ENCODE measurements around the gene PPP1CA.
"Not testable (repeated sequence)": the region's sequence is repeated elsewhere in the genome, so short reads cannot be mapped to it uniquely, and the experiment has no call there.

PPP1CA gene

DNA sequence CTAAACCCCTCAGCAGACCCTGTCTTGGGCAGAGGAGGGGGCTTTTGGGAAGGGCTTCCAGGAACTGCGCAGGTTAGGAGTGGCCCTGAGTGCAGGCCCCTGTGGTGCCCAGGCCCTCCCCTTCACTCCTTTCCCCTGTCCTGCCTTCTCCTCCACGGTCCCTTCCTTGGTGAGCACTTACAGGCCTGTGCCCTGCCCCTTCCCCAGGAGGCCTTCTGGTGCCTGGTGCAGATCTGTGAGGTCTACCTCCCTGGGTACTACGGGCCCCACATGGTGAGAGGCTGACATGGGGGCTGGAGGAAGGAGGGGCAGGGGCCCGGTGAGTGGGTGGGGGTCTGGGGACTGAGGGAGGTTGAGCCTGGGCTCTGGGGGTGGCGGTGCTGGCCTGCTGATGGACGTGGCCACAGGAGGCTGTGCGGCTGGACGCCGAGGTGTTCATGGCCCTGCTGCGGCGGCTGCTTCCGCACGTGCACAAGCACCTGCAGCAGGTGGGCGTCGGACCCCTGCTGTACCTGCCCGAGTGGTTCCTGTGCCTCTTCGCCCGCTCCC lies 4.8 kb upstream of the PPP1CA start:
- TF ChIP-seq, protein P1, sequence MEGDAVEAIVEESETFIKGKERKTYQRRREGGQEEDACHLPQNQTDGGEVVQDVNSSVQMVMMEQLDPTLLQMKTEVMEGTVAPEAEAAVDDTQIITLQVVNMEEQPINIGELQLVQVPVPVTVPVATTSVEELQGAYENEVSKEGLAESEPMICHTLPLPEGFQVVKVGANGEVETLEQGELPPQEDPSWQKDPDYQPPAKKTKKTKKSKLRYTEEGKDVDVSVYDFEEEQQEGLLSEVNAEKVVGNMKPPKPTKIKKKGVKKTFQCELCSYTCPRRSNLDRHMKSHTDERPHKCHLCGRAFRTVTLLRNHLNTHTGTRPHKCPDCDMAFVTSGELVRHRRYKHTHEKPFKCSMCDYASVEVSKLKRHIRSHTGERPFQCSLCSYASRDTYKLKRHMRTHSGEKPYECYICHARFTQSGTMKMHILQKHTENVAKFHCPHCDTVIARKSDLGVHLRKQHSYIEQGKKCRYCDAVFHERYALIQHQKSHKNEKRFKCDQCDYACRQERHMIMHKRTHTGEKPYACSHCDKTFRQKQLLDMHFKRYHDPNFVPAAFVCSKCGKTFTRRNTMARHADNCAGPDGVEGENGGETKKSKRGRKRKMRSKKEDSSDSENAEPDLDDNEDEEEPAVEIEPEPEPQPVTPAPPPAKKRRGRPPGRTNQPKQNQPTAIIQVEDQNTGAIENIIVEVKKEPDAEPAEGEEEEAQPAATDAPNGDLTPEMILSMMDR (IDR thresholded peaks at IDR 0.05; ENCODE audit: low read depth, low read length, missing control alignments): no peak
- DNase-seq: no peak
- in situ Hi-C loops (cut with HindIII; ENCODE audit: low pct_ligation_motif_present, low sequenced_read_pairs): no loop called here
- peaks cover 3% of the 10 kb centered on the region for H3K27me3 ChIP-seq (replicated peaks)
- no peak overlapping the region for H3K27ac ChIP-seq
- H3K4me3 ChIP-seq (ENCODE audit: low read depth, low read length): no peak overlapping the region
- H3K36me3 ChIP-seq (replicated peaks): no peaks in the 10 kb centered on the region

DNA sequence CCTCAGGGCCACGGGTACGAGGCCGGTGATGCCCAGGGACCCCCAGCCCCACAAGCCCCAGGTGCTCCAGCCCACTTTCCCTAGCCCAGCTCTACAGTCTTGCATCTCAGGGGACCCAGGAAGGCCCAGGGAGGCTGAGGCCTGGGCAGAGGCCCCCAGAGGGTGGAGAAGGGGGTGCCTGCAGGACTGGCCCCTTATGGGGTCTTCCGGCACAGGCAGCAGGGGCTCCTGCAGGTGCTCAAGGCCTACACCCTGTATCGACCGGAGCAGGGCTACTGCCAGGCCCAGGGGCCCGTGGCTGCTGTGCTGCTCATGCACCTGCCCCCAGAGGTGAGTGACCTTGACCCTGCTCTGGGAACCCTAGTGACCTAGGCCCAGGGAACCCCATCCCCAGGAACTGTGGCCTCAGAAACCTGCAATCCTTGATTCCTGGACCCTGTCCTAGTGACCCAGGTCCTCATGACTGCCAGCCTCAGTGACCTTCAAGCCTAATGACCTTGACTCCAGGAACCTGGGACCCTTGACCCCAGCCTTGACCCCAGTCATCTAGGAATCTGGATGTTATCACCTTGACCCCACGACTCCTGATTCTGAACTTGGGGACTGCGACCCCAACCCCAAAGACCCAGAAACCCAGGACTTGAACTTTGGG lies 4.2 kb upstream of the PPP1CA start:
- DNase-seq: no peak
- in situ Hi-C loops (cut with HindIII; ENCODE audit: low pct_ligation_motif_present, low sequenced_read_pairs): no loop called here
- Histone ChIP-seq H3K27ac (no peak overlapping the region), H3K27me3 (replicated peaks) (no peaks in the 10 kb centered on the region), H3K36me3 (replicated peaks) (no peaks in the 10 kb centered on the region), H3K4me3 (ENCODE audit: low read depth, low read length) (no peak overlapping the region)
- TF ChIP-seq, protein P1 (IDR thresholded peaks at IDR 0.05; ENCODE audit: low read depth, low read length, missing control alignments): no peak

DNA sequence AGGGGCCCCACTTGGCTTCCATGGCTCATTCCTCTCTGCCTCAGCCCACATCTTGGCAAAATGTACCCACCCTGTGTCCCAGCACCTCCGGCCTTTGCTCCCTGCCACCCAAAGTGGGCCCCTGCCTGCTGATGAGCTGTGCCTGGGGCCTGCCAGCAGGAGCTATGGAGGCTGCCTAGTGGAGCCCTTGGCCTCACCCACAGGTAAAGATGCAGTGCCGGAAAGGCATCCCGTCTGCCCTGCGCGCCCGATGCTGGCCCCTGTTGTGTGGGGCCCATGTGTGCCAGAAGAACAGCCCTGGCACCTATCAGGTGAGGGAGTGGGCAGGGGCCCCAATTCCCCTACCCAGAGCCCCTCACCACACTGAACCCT lies 3.5 kb upstream of the PPP1CA start:
- TF ChIP-seq, protein P1 (IDR thresholded peaks at IDR 0.05; ENCODE audit: low read depth, low read length, missing control alignments): no peak
- H3K4me3 ChIP-seq (ENCODE audit: low read depth, low read length): no peak overlapping the region
- no peak for DNase-seq
- peaks cover 5% of the 10 kb centered on the region for H3K36me3 ChIP-seq (replicated peaks)
- in situ Hi-C loops (cut with HindIII; ENCODE audit: low pct_ligation_motif_present, low sequenced_read_pairs): no loop called here
- H3K27me3 ChIP-seq (replicated peaks): no peaks in the 10 kb centered on the region
- no peak overlapping the region for H3K27ac ChIP-seq

DNA sequence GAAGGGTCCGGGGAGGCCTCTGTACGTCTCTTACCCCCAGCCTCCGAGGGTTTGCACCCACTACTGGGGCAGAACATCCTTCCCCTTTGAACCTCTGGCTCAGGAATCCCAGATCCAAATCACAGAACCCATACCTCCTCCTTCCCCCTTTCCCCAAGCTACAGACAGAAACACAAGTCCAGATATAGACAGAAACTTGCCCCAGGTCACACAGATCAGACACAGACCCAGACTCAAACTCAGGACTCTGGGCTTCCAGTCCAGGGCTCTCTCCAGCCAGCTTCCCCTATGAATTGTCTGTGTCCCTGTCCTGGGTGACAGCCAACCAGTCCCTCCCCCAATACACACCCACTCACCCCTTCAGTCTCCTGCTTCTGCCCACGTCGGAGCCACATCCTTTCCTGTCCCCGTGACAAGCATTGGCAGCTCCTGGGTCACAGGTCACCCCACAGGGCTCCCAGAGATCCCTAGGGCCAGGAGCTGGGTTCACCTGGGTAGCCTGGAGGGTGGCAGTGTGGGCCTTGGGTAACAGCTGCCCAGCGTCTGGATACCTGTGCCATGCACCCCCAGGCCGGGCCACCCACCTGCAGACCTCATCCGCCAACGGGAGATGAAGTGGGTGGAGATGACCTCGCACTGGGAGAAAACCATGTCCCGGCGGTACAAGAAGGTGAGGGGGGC lies 3.0 kb upstream of the PPP1CA start:
- TF ChIP-seq, protein P1 (IDR thresholded peaks at IDR 0.05; ENCODE audit: low read depth, low read length, missing control alignments): no peak
- H3K36me3 ChIP-seq (replicated peaks): peaks cover 8% of the 10 kb centered on the region
- no peaks in the 10 kb centered on the region for H3K27me3 ChIP-seq (replicated peaks)
- H3K4me3 ChIP-seq (ENCODE audit: low read depth, low read length): no peak overlapping the region
- in situ Hi-C loops (cut with HindIII; ENCODE audit: low pct_ligation_motif_present, low sequenced_read_pairs): no loop called here
- DNase-seq: no peak
- H3K27ac ChIP-seq: no peak overlapping the region

DNA sequence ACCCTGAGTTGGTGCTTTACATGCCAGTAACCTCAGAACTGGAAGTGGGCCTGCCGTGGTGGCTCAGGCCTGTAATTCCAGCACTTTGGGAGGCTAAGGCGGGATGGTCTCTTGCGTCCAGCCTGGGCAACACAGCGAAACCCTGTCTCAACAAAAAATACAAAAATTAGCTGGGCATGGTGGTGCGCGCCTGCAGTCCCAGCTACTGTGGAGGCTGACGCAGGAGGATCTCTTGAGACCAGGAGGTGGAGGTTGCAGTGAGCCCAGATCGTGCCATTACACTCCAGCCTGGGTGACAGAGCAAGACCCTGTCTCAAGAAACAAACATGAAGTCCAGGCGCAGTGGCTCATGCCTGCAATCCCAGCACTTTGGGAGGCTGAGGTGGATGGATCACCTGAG lies 1.4 kb upstream of the PPP1CA start:
- peaks cover 21% of the 10 kb centered on the region for H3K36me3 ChIP-seq (replicated peaks)
- H3K4me3 ChIP-seq (ENCODE audit: low read depth, low read length); H3K27ac ChIP-seq; DNase-seq; in situ Hi-C loops (cut with HindIII; ENCODE audit: low pct_ligation_motif_present, low sequenced_read_pairs); H3K27me3 ChIP-seq (replicated peaks): not testable (repeated sequence)

DNA sequence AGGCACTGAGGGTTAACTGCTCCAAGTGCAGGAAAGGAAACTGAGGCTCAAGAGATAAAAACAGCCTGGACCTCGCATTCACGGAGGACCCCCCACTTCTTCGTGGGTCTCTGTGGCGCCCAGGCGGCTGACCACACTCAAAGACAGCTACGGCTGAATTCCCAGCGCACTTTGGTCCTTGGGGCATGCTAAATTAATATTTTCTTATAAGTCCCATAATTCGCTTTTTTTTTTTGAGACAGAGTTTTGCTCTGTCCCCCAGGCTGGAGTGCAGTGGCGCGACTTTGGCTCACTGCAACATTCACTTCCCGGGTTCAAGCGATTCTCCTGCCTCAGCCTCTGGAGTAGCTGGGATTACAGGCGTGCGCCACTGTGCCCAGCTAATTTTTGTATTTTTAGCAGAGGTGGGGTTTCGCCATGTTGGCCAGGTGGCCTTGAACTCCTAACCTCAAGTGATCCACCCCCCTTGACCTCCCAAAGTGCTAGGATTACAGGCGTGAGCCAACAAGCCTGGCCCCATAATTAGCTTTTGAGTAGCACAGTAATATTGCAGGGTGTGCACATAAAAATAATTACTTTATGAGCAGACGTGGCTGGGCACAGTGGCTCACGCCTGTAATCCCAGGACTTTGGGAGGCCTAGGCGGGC lies 658 bp upstream of the PPP1CA start:
- Histone ChIP-seq H3K4me3 (ENCODE audit: low read depth, low read length) (peak overlapping the region; percentile 43), H3K27ac (peak overlapping the region; percentile 60), H3K36me3 (replicated peaks) (peaks cover 28% of the 10 kb centered on the region)
- DNase-seq; in situ Hi-C loops (cut with HindIII; ENCODE audit: low pct_ligation_motif_present, low sequenced_read_pairs); H3K27me3 ChIP-seq (replicated peaks): not testable (repeated sequence)
